H9 (cell line): ENCODE results near the gene CCDC51. TPM values are rescaled to one million over a fixed set of nuclear protein-coding genes. Genes with fewer than 3 reads are reported as not detected.

Experiments
- DNase-seq: peaks from one replicate; pipeline ENCODE4 v3.0.0-alpha.2; 2017
- H2AFZ ChIP-seq: one replicate; pipeline ENCODE4 v1.6.1; 2013; ENCODE audit warnings: mild to moderate bottlenecking, low read length, control low read depth, moderate library complexity
- H2AK5ac ChIP-seq: 2 replicates; pipeline ENCODE4 v1.6.1; 2013; ENCODE audit warnings: low read length, control low read depth, mixed read lengths; ENCODE audit not compliant: insufficient read length
- H2BK120ac ChIP-seq: one replicate; pipeline ENCODE4 v1.6.1; 2013; ENCODE audit warnings: low read depth, mild to moderate bottlenecking, low read length, control low read depth, inconsistent platforms; ENCODE audit not compliant: poor library complexity, severe bottlenecking
- H2BK12ac ChIP-seq: 2 replicates; pipeline ENCODE4 v1.6.1; 2013; ENCODE audit warnings: low read length, control low read depth, mixed read lengths, low read depth; ENCODE audit not compliant: insufficient read length
- H2BK15ac ChIP-seq: 2 replicates; pipeline ENCODE4 v1.6.1; 2013; ENCODE audit warnings: low read depth, low read length, control low read depth
- H2BK20ac ChIP-seq: one replicate; pipeline ENCODE4 v1.6.1; 2013; ENCODE audit warnings: low read depth, mild to moderate bottlenecking, low read length, control low read depth, inconsistent platforms; ENCODE audit not compliant: poor library complexity, severe bottlenecking
- H2BK5ac ChIP-seq: 2 replicates; pipeline ENCODE4 v1.6.1; 2013; ENCODE audit warnings: low read length, control low read depth, mixed read lengths; ENCODE audit not compliant: insufficient read length
- H3K14ac ChIP-seq: 2 replicates; pipeline ENCODE4 v1.6.1; 2013; ENCODE audit warnings: low read length, control low read depth; ENCODE audit not compliant: insufficient read depth
- H3K18ac ChIP-seq: 2 replicates; pipeline ENCODE4 v1.6.1; 2013; ENCODE audit warnings: low read depth, mild to moderate bottlenecking, mixed read lengths, low read length, control low read depth; ENCODE audit not compliant: insufficient read length
- H3K23ac ChIP-seq: 2 replicates; pipeline ENCODE4 v1.6.1; 2013; ENCODE audit warnings: low read length, control low read depth, mixed read lengths, low read depth; ENCODE audit not compliant: insufficient read length
- H3K23me2 ChIP-seq: 2 replicates; pipeline ENCODE4 v1.6.1; 2013; ENCODE audit warnings: low read depth, mild to moderate bottlenecking, mixed read lengths, low read length, control low read depth; ENCODE audit not compliant: insufficient read length, poor library complexity, severe bottlenecking
- H3K27ac ChIP-seq: 2 replicates; pipeline ENCODE4 v1.5.1; 2013; ENCODE audit warnings: low read length, control low read depth, mixed read lengths, low read depth; ENCODE audit not compliant: insufficient read length
- H3K27me3 ChIP-seq: 2 replicates; pipeline ENCODE4 v1.6.1; 2013; ENCODE audit warnings: low read length, control low read depth, inconsistent platforms; ENCODE audit not compliant: insufficient read depth
- H3K4ac ChIP-seq: 2 replicates; pipeline ENCODE4 v1.6.1; 2013; ENCODE audit warnings: low read depth, mild to moderate bottlenecking, control low read depth, inconsistent platforms, low read length, moderate library complexity
- H3K4me1 ChIP-seq: 2 replicates; pipeline ENCODE4 v1.6.1; 2013; ENCODE audit warnings: low read length, control low read depth, inconsistent platforms; ENCODE audit not compliant: insufficient read depth
- H3K4me2 ChIP-seq: 2 replicates; pipeline ENCODE4 v1.6.1; 2013; ENCODE audit warnings: low read length, control low read depth, mixed read lengths; ENCODE audit not compliant: insufficient read length, insufficient read depth
- H3K56ac ChIP-seq: 2 replicates; pipeline ENCODE4 v1.6.1; 2013; ENCODE audit warnings: low read depth, mild to moderate bottlenecking, mixed read lengths, low read length, control low read depth; ENCODE audit not compliant: insufficient read length
- H3K79me1 ChIP-seq: 2 replicates; pipeline ENCODE4 v1.6.1; 2013; ENCODE audit warnings: low read depth, mild to moderate bottlenecking, moderate library complexity, low read length, control low read depth, inconsistent platforms; ENCODE audit not compliant: insufficient read depth, poor library complexity, severe bottlenecking
- H3K79me2 ChIP-seq: 2 replicates; pipeline ENCODE4 v1.6.1; 2013; ENCODE audit warnings: low read length, control low read depth, inconsistent platforms; ENCODE audit not compliant: insufficient read depth
- H3K9ac ChIP-seq: 2 replicates; pipeline ENCODE4 v1.6.1; 2013; ENCODE audit warnings: low read length, control low read depth, mixed read lengths; ENCODE audit not compliant: insufficient read length; ENCODE audit errors: extremely low read depth
- H3K9me3 ChIP-seq: one replicate; pipeline ENCODE4 v1.6.1; 2013; ENCODE audit warnings: low read depth, low read length, inconsistent platforms; ENCODE audit not compliant: control insufficient read depth
- H3T11ph ChIP-seq: one replicate; pipeline ENCODE4 v1.6.1; 2013; ENCODE audit warnings: mild to moderate bottlenecking, low read length, control low read depth, inconsistent platforms
- H4K20me1 ChIP-seq: one replicate; pipeline ENCODE4 v1.6.1; 2013; ENCODE audit not compliant: control insufficient read depth, insufficient read length, insufficient read depth
- H4K5ac ChIP-seq: 2 replicates; pipeline ENCODE4 v1.6.1; 2013; ENCODE audit warnings: low read depth, mild to moderate bottlenecking, mixed read lengths, low read length, control low read depth; ENCODE audit not compliant: insufficient read length
- H4K8ac ChIP-seq: replicated peaks from 2 replicates; pipeline ENCODE4 v1.6.1; 2013; ENCODE audit warnings: low read length, control low read depth, mixed read lengths, low read depth; ENCODE audit not compliant: insufficient read length
- H4K91ac ChIP-seq: 2 replicates; pipeline ENCODE4 v1.6.1; 2013; ENCODE audit warnings: low read depth, mild to moderate bottlenecking, moderate library complexity, mixed read lengths, low read length, control low read depth; ENCODE audit not compliant: insufficient read length
- H3K27ac Mint-ChIP-seq, 3 experiments: 2 replicates in 2 of 3; 3 replicates in 1 of 3; pipeline ENCODE4 v1.8.0; 2020 to 2021; ENCODE audit warnings: mixed read lengths in 3 of 3, mild to moderate bottlenecking in 1 of 3, moderate library complexity in 1 of 3
- H3K27me3 Mint-ChIP-seq: 2 replicates; pipeline ENCODE4 v1.8.0; 2021; ENCODE audit warnings: low read depth, mild to moderate bottlenecking, moderate library complexity, mixed read lengths
- H3K36me3 Mint-ChIP-seq, 3 experiments: 2 replicates in 2 of 3; 3 replicates in 1 of 3; pipeline ENCODE4 v1.8.0; 2020 to 2021; ENCODE audit warnings: low read depth in 3 of 3, mixed read lengths in 3 of 3; ENCODE audit not compliant: insufficient read depth in 1 of 3
- H3K4me1 Mint-ChIP-seq, 2 experiments: 2 replicates each; pipeline ENCODE4 v1.8.0; 2020; ENCODE audit warnings: mixed read lengths in 2 of 2
- H3K4me3 Mint-ChIP-seq, 2 experiments: 2 replicates in 1 of 2; 3 replicates in 1 of 2; pipeline ENCODE4 v1.8.0; 2020 to 2021; ENCODE audit warnings: mild to moderate bottlenecking in 2 of 2, mixed read lengths in 2 of 2, moderate library complexity in 1 of 2
- H3K9me3 Mint-ChIP-seq, 2 experiments: 2 replicates in 1 of 2; 3 replicates in 1 of 2; pipeline ENCODE4 v1.8.0; 2020; ENCODE audit warnings: mild to moderate bottlenecking in 2 of 2, mixed read lengths in 2 of 2, moderate library complexity in 1 of 2
- WGBS: extraction: QIAGEN DNeasy Blood & Tissue Kit; methylation state at CpG from one replicate; pipeline ENCODE4 v1.1.7; 2013; ENCODE audit warnings: missing lambda C conversion rate, low lambda C conversion rate, mixed read lengths; ENCODE audit not compliant: insufficient read length; ENCODE audit errors: extremely low coverage; 5-methylcytosine and 5-hydroxymethylcytosine counted together
- total RNA-seq: library from RNA; stranded (reverse); gene quantifications from 2 replicates; pipeline ENCODE4 v1.2.1, GENCODE V29; 2021
- TF ChIP-seq, protein P1 (sequence below): fragments of 200-600 bp; sonication (generic); conservative IDR thresholded peaks from 3 replicates; pipeline ENCODE4 v1.8.0; 2021; ENCODE audit warnings: antibody characterized with exemption, mild to moderate bottlenecking

The CCDC51 gene
- total RNA-seq, 1 experiment from 2014 or later: 20.0 TPM

DNA sequence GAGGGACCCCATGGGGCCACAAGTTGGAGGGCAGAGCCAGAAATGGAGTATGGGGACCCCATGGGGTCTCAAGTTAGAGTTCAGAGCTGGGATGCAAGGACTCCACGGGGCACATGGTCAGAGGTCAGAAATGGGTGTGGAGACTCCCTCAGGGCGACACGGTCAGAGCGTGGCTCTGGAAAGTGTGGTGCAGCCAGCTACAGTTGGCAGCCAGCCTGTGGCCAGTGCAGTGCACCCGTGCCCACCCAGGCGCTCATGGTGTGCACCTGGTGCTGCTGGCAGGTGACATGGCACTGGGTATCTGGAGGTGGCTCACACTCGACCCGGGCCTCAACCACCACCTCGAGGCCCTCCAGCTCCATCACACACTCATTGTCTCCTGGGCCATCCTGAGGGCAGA, 21.3 kb downstream of the CCDC51 start:
- Mint-ChIP-seq H3K27me3 (no peaks in the 10 kb centered on the region), H3K27ac (peak overlapping the region in 1 of 3 experiments; percentile 86; a peak in 1 of 7 replicates), H3K9me3 (no peaks in the 10 kb centered on the region), H3K36me3 (peaks cover 44 to 85% (median 80%) of the 10 kb centered on the region in 3 experiments), H3K4me1 (no peaks in the 10 kb centered on the region), H3K4me3 (no peak overlapping the region)
- Histone ChIP-seq H3K4me2 (no peak overlapping the region), H4K91ac (no peak overlapping the region), H3K18ac (no peak overlapping the region), H2BK12ac (no peak overlapping the region), H3K56ac (no peak overlapping the region), H2BK20ac (no peak overlapping the region), H3K27ac (no peak overlapping the region), H3K23me2 (no peaks in the 10 kb centered on the region), H2BK15ac (no peak overlapping the region), H2AK5ac (no peak overlapping the region), H2BK5ac (no peak overlapping the region), H3K9me3 (no peaks in the 10 kb centered on the region), H3K4me1 (no peaks in the 10 kb centered on the region), H4K20me1 (no peaks in the 10 kb centered on the region), H3K14ac (no peak overlapping the region), H2BK120ac (no peak overlapping the region), H3K79me2 (no peaks in the 10 kb centered on the region), H3K9ac (no peak overlapping the region), H3K4ac (no peak overlapping the region), H4K8ac (no peak overlapping the region), H3K27me3 (no peaks in the 10 kb centered on the region), H3K79me1 (no peaks in the 10 kb centered on the region), H3T11ph (no peak overlapping the region), H3K23ac (no peak overlapping the region), H4K5ac (no peak overlapping the region), H2AFZ (no peak overlapping the region)
- no CpG with 5 or more reads among the region's 9 CpGs for WGBS
- TF ChIP-seq, protein P1, sequence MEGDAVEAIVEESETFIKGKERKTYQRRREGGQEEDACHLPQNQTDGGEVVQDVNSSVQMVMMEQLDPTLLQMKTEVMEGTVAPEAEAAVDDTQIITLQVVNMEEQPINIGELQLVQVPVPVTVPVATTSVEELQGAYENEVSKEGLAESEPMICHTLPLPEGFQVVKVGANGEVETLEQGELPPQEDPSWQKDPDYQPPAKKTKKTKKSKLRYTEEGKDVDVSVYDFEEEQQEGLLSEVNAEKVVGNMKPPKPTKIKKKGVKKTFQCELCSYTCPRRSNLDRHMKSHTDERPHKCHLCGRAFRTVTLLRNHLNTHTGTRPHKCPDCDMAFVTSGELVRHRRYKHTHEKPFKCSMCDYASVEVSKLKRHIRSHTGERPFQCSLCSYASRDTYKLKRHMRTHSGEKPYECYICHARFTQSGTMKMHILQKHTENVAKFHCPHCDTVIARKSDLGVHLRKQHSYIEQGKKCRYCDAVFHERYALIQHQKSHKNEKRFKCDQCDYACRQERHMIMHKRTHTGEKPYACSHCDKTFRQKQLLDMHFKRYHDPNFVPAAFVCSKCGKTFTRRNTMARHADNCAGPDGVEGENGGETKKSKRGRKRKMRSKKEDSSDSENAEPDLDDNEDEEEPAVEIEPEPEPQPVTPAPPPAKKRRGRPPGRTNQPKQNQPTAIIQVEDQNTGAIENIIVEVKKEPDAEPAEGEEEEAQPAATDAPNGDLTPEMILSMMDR: no peak
- no peak for DNase-seq
